CD8-positive, alpha-beta memory T cell (primary cell): ENCODE results near the gene HOTAIR. TPM values are rescaled to one million over a fixed set of nuclear protein-coding genes. Genes with fewer than 3 reads are reported as not detected.

ENCODE experiments used
- CTCF ChIA-PET: fragments of 350-600 bp; sonication (Branson Sonifier 250); formaldehyde crosslinking; loops from one replicate; lab custom pipeline; 2021; ENCODE audit warnings: antibody characterized with exemption; lab: Charles Lee
- POLR2A ChIA-PET: fragments of 350-600 bp; sonication (Branson Sonifier 250); formaldehyde crosslinking; loops from one replicate; lab custom pipeline; 2021; ENCODE audit warnings: antibody characterized with exemption; lab: Charles Lee
- DNase-seq, 5 donors: peaks; one replicate each; pipeline versions ENCODE4 v3.0.0 to v3.0.0-alpha.2; 2020 to 2022; ENCODE audit warnings: mixed read lengths in 1 of 5
- H3K27ac ChIP-seq: one replicate; pipeline ENCODE4 v1.7.0; 2013; ENCODE audit warnings: low read depth, mild to moderate bottlenecking, low read length, moderate library complexity
- H3K27me3 ChIP-seq: 2 replicates; pipeline ENCODE4 v1.7.0; 2013; ENCODE audit warnings: low read length, mild to moderate bottlenecking; ENCODE audit not compliant: insufficient read depth, poor library complexity, severe bottlenecking
- H3K36me3 ChIP-seq: 2 replicates; pipeline ENCODE4 v1.7.0; 2013; ENCODE audit warnings: mild to moderate bottlenecking, low read length, moderate library complexity; ENCODE audit not compliant: insufficient read depth
- H3K4me1 ChIP-seq: 2 replicates; pipeline ENCODE4 v1.7.0; 2013; ENCODE audit warnings: mild to moderate bottlenecking, low read length, moderate library complexity; ENCODE audit not compliant: insufficient read depth
- H3K4me3 ChIP-seq: 2 replicates; pipeline ENCODE4 v1.7.0; 2013; ENCODE audit warnings: mild to moderate bottlenecking, low read length
- H3K9me3 ChIP-seq: 2 replicates; pipeline ENCODE4 v1.7.0; 2013; ENCODE audit warnings: mild to moderate bottlenecking, low read length
- H3K27ac Mint-ChIP-seq, 8 donors: one replicate each; pipeline ENCODE4 v1.8.0; 2020 to 2021; ENCODE audit warnings: mixed read lengths in 8 of 8, mild to moderate bottlenecking in 6 of 8, inconsistent platforms in 3 of 8, moderate library complexity in 3 of 8
- H3K27me3 Mint-ChIP-seq, 2 donors: one replicate each; pipeline ENCODE4 v1.8.0; 2020 to 2021; ENCODE audit warnings: mixed read lengths in 2 of 2, mild to moderate bottlenecking in 1 of 2, moderate library complexity in 1 of 2
- H3K36me3 Mint-ChIP-seq, 3 donors: one replicate each; pipeline ENCODE4 v1.8.0; 2020 to 2021; ENCODE audit warnings: mixed read lengths in 3 of 3, inconsistent platforms in 1 of 3, mild to moderate bottlenecking in 1 of 3
- H3K4me1 Mint-ChIP-seq, 3 donors: one replicate each; pipeline ENCODE4 v1.8.0; 2020 to 2021; ENCODE audit warnings: mixed read lengths in 3 of 3, inconsistent platforms in 1 of 3, mild to moderate bottlenecking in 1 of 3
- H3K4me3 Mint-ChIP-seq, 7 donors: one replicate each; pipeline ENCODE4 v1.8.0; 2020 to 2021; ENCODE audit warnings: mixed read lengths in 7 of 7, mild to moderate bottlenecking in 6 of 7, moderate library complexity in 4 of 7, inconsistent platforms in 2 of 7
- H3K9me3 Mint-ChIP-seq, 5 donors: one replicate each; pipeline ENCODE4 v1.8.0; 2020 to 2022; ENCODE audit warnings: mixed read lengths in 5 of 5, mild to moderate bottlenecking in 3 of 5, moderate library complexity in 2 of 5, inconsistent platforms in 1 of 5
- polyA plus RNA-seq: library from polyadenylated mRNA; unstranded; fragments of 300-500 nt; fragmentation: Illumina TruSeq; gene quantifications from one replicate; pipeline ENCODE4 v1.2.3, GENCODE V29; 2021
- total RNA-seq, 2 experiments: library from RNA; stranded (reverse); gene quantifications; one replicate each; pipeline ENCODE4 v1.2.3, GENCODE V29; 2021

Gene HOTAIR
- total and polyA plus RNA-seq, 3 experiments from 2014 or later: not detected

DNA sequence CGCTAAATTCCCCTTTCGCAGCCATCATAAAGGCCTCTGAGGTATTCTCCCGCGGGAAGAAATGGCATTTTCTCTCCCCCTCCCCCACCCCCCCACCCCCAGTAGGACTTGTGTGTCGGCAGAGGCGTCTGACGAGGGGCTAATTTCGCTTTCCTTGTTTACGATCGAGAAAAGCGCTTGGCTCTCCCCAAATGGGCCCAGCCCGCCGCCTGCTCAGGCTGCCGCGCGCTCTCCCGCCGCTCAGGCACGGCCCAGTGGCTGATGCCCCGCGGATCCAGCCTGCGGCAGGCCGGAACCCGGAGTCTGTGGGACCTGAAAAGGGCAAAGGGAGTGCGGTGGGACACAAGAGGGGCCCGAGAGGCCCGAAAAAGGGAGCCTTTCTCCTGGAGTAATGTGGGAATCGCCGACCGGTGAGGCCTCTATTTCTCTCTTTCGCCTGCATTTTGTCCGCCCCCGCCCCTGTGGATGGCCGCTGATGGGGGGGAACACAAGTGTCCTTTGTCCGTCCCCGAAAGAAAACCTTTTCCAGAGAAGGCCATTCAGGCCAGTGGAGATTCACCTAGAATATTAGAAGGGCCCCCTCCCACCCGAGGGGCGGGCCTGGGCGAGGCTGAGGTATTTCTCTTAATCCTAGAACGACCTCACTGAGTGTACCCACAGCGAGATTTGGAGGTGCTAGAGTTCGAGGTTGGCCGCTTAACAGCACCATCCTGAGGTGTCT, 44.5 kb upstream of the HOTAIR start:
- no peak overlapping the region for H3K27ac ChIP-seq
- Mint-ChIP-seq H3K4me1 (peaks cover 14 to 34% (median 18%) of the 10 kb centered on the region in 3 donors), H3K4me3 (peak overlapping the region in 3 of 7 donors; percentile 15 to 70 (median 46)), H3K36me3 (no peaks in the 10 kb centered on the region), H3K9me3 (peaks cover 0 to 2% (median 0%) of the 10 kb centered on the region in 5 donors), H3K27me3 (peaks cover 57 to 76% of the 10 kb centered on the region in 2 donors), H3K27ac (peak overlapping the region in 1 of 8 donors; percentile 77)
- CTCF ChIA-PET: no interaction called here
- no peaks in the 10 kb centered on the region for H3K36me3 ChIP-seq
- H3K4me1 ChIP-seq: peaks cover 11% of the 10 kb centered on the region
- POLR2A ChIA-PET: no interaction called here
- peaks cover 55% of the 10 kb centered on the region for H3K27me3 ChIP-seq
- H3K9me3 ChIP-seq: no peaks in the 10 kb centered on the region
- H3K4me3 ChIP-seq: no peak overlapping the region
- DNase-seq: no peak

DNA sequence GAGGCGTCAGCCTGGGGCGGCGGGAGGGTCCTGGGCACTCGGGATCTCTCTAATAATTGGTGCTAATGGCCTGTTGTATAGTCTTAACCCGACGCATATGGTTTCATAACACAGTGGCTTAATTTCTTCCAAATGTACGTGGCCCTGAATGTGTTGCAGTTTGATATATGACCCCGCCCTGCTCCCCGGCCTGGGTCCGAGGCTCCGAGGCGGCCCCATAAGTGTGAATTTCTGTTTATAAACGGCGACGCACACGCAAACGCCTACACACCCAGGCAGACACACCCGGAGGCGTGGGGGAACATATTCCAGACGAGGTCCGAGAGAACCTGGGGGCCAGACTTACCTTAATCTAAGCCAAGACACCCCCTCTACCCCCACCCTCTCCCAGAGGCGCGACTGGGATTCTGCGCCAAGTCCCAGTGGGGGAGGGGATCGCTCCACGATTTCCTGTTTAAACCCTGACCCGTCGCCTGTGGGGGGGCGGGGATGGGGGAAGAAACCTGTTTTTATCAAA, 43.8 kb upstream of the HOTAIR start:
- Histone ChIP-seq H3K4me3 (peak overlapping the region; percentile 86), H3K36me3 (no peaks in the 10 kb centered on the region), H3K9me3 (no peaks in the 10 kb centered on the region), H3K4me1 (peaks cover 11% of the 10 kb centered on the region), H3K27me3 (peaks cover 58% of the 10 kb centered on the region), H3K27ac (peak overlapping the region; percentile 72)
- H3K36me3 Mint-ChIP-seq: no peaks in the 10 kb centered on the region
- peaks cover 14 to 34% (median 18%) of the 10 kb centered on the region in 3 donors for H3K4me1 Mint-ChIP-seq
- peaks cover 0 to 2% (median 0%) of the 10 kb centered on the region in 5 donors for H3K9me3 Mint-ChIP-seq
- ChIA-PET CTCF (interaction anchor here (2.2 to 2.6 kb wide), 2 partner anchors 14 to 189 kb away, joined by 13 to 14 read pairs; partner anchors contain the start of gene HOXC5), POLR2A (no interaction called here)
- no peak for DNase-seq
- H3K4me3 Mint-ChIP-seq: peak overlapping the region in 6 of 7 donors; percentile 28 to 95 (median 90)
- H3K27ac Mint-ChIP-seq: peak overlapping the region in 2 of 8 donors; percentile 23 to 84
- peaks cover 61 to 76% of the 10 kb centered on the region in 2 donors for H3K27me3 Mint-ChIP-seq

DNA sequence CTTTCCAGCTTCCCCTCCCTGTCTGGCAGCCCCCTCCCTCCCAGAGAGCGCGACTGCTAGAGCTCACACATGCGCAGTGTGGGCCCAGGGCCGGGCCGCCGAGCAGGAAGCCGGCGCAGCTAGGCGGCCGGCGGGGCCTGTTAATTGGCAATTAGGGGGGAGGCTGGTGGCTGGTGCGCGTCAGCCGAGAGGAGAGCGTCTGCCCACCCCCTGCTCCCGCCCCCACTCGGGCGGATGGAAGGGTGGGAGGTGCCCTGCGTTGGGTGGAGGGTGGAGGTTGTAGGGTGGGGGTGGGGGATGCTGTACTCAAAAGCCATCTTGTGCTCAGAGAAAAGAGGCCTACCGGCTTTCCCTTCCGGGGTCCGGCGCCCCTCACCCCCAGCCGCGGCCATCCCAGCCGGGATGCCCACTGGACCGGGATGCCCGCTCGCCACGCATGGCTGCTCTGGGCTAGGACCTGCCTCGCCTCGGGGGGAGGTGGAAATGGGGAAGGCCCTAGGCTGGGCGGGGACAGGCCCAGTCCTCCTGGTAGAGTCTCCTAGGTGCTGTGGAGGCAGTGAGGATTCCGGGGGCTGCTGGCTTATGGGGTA, 43.2 kb upstream of the HOTAIR start:
- Mint-ChIP-seq H3K4me3 (peak overlapping the region; percentile 86 to 95 (median 91)), H3K27ac (peak overlapping the region in 7 of 8 donors; percentile 26 to 96 (median 70)), H3K36me3 (no peaks in the 10 kb centered on the region), H3K9me3 (peaks cover 0 to 2% (median 0%) of the 10 kb centered on the region in 5 donors), H3K27me3 (peaks cover 63 to 76% of the 10 kb centered on the region in 2 donors), H3K4me1 (peaks cover 15 to 34% (median 18%) of the 10 kb centered on the region in 3 donors)
- H3K27me3 ChIP-seq: peaks cover 60% of the 10 kb centered on the region
- peak overlapping the region; percentile 86 for H3K4me3 ChIP-seq
- peak overlapping the region; percentile 72 for H3K27ac ChIP-seq
- H3K9me3 ChIP-seq: no peaks in the 10 kb centered on the region
- H3K36me3 ChIP-seq: no peaks in the 10 kb centered on the region
- CTCF ChIA-PET: interaction anchor here (0.9 to 3.8 kb wide), 6 partner anchors 9 to 189 kb away, joined by 3 to 24 read pairs (median 9); partner anchors contain the start of genes HOXC5, HOXC8 and HOXC9
- H3K4me1 ChIP-seq: peaks cover 11% of the 10 kb centered on the region
- POLR2A ChIA-PET: interaction anchor here (0.7 to 1.1 kb wide), 3 partner anchors 10 to 36 kb away, joined by 3 to 5 read pairs (median 3); partner anchors contain the start of gene HOXC5
- peak; percentile 62 to 88 (median 73) for DNase-seq

DNA sequence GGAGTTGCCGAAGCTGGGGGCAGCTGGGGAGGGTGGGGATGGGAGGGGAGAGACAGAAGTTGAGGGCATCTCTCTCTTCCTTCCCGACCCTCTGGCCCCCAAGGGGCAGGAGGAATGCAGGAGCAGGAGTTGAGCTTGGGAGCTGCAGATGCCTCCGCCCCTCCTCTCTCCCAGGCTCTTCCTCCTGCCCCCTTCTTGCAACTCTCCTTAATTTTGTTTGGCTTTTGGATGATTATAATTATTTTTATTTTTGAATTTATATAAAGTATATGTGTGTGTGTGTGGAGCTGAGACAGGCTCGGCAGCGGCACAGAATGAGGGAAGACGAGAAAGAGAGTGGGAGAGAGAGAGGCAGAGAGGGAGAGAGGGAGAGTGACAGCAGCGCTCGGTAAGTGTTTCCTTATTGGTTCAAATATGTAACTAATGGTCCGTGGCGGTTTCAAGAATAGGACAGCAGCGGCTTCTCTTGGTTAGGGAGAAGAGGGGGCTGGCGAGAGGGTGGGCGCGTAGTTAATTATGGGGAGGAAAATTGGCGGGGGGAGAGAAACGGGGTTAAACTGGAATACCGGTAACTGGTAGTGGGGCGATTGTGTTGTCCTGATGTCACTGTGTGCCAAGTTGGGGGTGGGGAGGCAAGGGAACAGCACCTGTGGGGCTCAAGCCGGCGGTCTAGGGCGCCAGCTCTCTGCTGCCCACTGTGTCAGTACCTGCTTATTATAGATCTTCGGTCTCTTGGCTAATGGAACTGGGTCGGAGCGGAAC, 42.5 kb upstream of the HOTAIR start:
- Histone ChIP-seq H3K4me1 (peaks cover 11% of the 10 kb centered on the region), H3K27me3 (peaks cover 59% of the 10 kb centered on the region), H3K4me3 (peak overlapping the region; percentile 86), H3K27ac (peak overlapping the region; percentile 72), H3K9me3 (no peaks in the 10 kb centered on the region), H3K36me3 (no peaks in the 10 kb centered on the region)
- Mint-ChIP-seq H3K4me1 (peaks cover 17 to 34% (median 18%) of the 10 kb centered on the region in 3 donors), H3K4me3 (peak overlapping the region; percentile 86 to 95 (median 91)), H3K27me3 (peaks cover 62 to 76% of the 10 kb centered on the region in 2 donors), H3K27ac (peak overlapping the region in 7 of 8 donors; percentile 26 to 96 (median 70)), H3K9me3 (peaks cover 0 to 2% (median 0%) of the 10 kb centered on the region in 5 donors), H3K36me3 (no peaks in the 10 kb centered on the region)
- CTCF ChIA-PET: interaction anchor here (0.9 to 3.8 kb wide), 7 partner anchors 9 to 198 kb away, joined by 3 to 24 read pairs (median 5); partner anchors contain the start of genes HOXC5, HOXC8 and HOXC9
- no peak for DNase-seq
- POLR2A ChIA-PET: interaction anchor here (0.7 to 1.1 kb wide), 3 partner anchors 9 to 37 kb away, joined by 3 to 5 read pairs (median 3); partner anchors contain the start of gene HOXC5

DNA sequence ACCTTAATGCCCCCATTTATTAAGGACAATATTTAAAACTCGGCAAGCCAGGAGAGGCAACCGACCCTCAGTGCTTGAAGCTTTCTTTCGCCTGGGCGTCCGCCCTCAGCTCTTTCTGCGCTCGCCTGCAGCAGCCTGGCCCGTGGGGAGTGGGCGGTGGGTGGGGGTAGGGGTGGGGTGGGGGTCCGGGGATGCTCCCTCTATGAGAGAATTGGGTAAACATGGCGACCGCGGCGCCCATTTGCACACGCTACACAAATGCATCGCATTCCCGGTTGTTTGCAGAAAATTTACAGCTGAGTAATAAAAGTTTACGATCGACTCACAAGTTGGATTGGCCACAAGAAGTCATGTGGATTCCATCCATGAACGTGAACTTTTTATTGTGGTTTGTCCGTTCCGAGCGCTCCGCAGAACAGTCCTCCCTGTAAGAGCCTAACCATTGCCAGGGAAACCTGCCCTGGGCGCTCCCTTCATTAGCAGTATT, 41.8 kb upstream of the HOTAIR start:
- Histone ChIP-seq H3K27ac (no peak overlapping the region), H3K27me3 (peaks cover 54% of the 10 kb centered on the region), H3K36me3 (no peaks in the 10 kb centered on the region), H3K4me3 (no peak overlapping the region), H3K4me1 (peaks cover 11% of the 10 kb centered on the region), H3K9me3 (no peaks in the 10 kb centered on the region)
- Mint-ChIP-seq H3K27me3 (peaks cover 64 to 76% of the 10 kb centered on the region in 2 donors), H3K4me3 (peak overlapping the region in 6 of 7 donors; percentile 15 to 74 (median 36)), H3K9me3 (peaks cover 0 to 2% (median 0%) of the 10 kb centered on the region in 5 donors), H3K4me1 (peaks cover 18 to 36% (median 19%) of the 10 kb centered on the region in 3 donors), H3K27ac (no peak overlapping the region), H3K36me3 (no peaks in the 10 kb centered on the region)
- ChIA-PET CTCF (interaction anchor here (1.2 to 3.8 kb wide), 4 partner anchors 10 to 198 kb away, joined by 4 to 24 read pairs (median 14); partner anchors contain the start of gene HOXC5), POLR2A (no interaction called here)
- no peak for DNase-seq

DNA sequence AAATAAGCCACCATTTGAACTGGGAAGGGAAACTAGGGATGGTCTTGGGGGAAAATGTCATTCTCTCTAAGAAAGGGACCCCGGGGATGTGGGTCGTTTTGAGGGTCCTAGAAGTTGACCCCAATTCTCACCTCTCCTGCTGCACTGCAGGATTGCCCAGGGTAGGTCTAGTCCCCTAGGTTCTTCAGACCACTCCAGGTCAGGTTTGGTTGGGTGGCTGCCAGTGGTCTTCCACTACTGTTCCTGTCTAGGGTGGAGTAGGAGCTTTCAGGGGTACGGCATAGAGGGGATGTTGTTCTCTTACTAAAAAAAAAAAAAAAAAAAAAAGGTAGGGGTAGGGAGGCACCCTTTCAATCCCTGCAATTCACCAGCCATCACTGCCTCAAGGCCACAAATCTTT, 41.3 kb upstream of the HOTAIR start:
- H3K4me3 Mint-ChIP-seq: peak overlapping the region in 5 of 7 donors; percentile 10 to 74 (median 41)
- CTCF ChIA-PET: interaction anchor here (1.2 to 3.8 kb wide), 4 partner anchors 10 to 199 kb away, joined by 4 to 24 read pairs (median 14); partner anchors contain the start of gene HOXC5
- Histone ChIP-seq H3K4me1 (peaks cover 16% of the 10 kb centered on the region), H3K27me3 (peaks cover 55% of the 10 kb centered on the region), H3K9me3 (no peaks in the 10 kb centered on the region), H3K27ac (no peak overlapping the region), H3K36me3 (no peaks in the 10 kb centered on the region), H3K4me3 (no peak overlapping the region)
- H3K4me1 Mint-ChIP-seq: peaks cover 22 to 41% (median 23%) of the 10 kb centered on the region in 3 donors
- H3K36me3 Mint-ChIP-seq: no peaks in the 10 kb centered on the region
- H3K9me3 Mint-ChIP-seq: peaks cover 0 to 2% (median 0%) of the 10 kb centered on the region in 5 donors
- POLR2A ChIA-PET: interaction anchor here (0.6 kb wide), 1 partner anchor 31 kb away, joined by 4 read pairs; no protein-coding TSS in a partner anchor
- H3K27me3 Mint-ChIP-seq: peaks cover 68 to 77% of the 10 kb centered on the region in 2 donors
- peak overlapping the region in 1 of 8 donors; percentile 24 for H3K27ac Mint-ChIP-seq
- DNase-seq: no peak
